A549 (cell line): ENCODE measurements around the gene PCBP3. TPM values are rescaled to one million over a fixed set of nuclear protein-coding genes. Genes with fewer than 3 reads are reported as not detected.
"Not testable (repeated sequence)": the region's sequence is repeated elsewhere in the genome, so short reads cannot be mapped to it uniquely, and the experiment has no call there.

Source experiments
- ATAC-seq, 2 experiments: fragments of 200-7000 bp in 1 of 2; fragments of >200 bp in 1 of 2; cut with Nextera tagmentation in 1 of 2; cut with Tn5 transposase in 1 of 2; 3 replicates each; pipeline versions ENCODE4 v1.8.0 to v1.9.1; 2018 to 2020; ENCODE audit warnings: mild to moderate bottlenecking in 1 of 2, moderate library complexity in 1 of 2
- CTCF ChIA-PET: fragments of 300-600 bp; sonication (Branson Sonifier 250); formaldehyde crosslinking; extraction: SDS; loops from one replicate; lab custom pipeline; 2021; ENCODE audit warnings: antibody characterized with exemption, inconsistent platforms; lab: Yijun Ruan, JAX
- POLR2A ChIA-PET: fragments of 350-600 bp; formaldehyde crosslinking; extraction: SDS; loops from one replicate; lab custom pipeline; 2021; ENCODE audit warnings: antibody characterized with exemption, inconsistent platforms; lab: Yijun Ruan, JAX
- DNase-seq, 2 experiments: peaks; one replicate each; pipeline versions ENCODE4 v3.0.0 to v3.0.0-alpha.2; 2011 to 2016; ENCODE audit warnings: low read depth in 1 of 2, low spot score in 1 of 2
- FAIRE-seq: peaks from 2 replicates; lab custom pipeline; 2011; peaks lifted over from hg19 to GRCh38; lab: Jason Lieb, UNC
- H3K27ac ChIP-seq, 2 experiments: fragments of >200 bp; sonication (Bioruptor Twin); formaldehyde crosslinking; 3 replicates each; pipeline ENCODE4 v1.5.1; 2016 to 2017
- H3K4me1 ChIP-seq: fragments of >200 bp; sonication (Bioruptor Twin); formaldehyde crosslinking; 3 replicates; pipeline ENCODE4 v1.6.1; 2016
- H3K4me2 ChIP-seq: fragments of >200 bp; sonication (Bioruptor Twin); formaldehyde crosslinking; 3 replicates; pipeline ENCODE4 v1.6.1; 2016
- H3K4me3 ChIP-seq: fragments of >200 bp; sonication (Bioruptor Twin); formaldehyde crosslinking; 3 replicates; pipeline ENCODE4 v1.5.1; 2016
- H3K9me3 ChIP-seq: fragments of >200 bp; sonication (Bioruptor Twin); formaldehyde crosslinking; 3 replicates; pipeline ENCODE4 v1.6.1; 2016
- ATOH8 ChIP-seq: fragments of 250-450 bp; sonication (Bioruptor Pico); IDR thresholded peaks from 2 replicates; pipeline ENCODE4 v1.5.0; 2020; ENCODE audit warnings: low read depth, mild to moderate bottlenecking, moderate library complexity
- BHLHE40 ChIP-seq: IDR thresholded peaks from 2 replicates; pipeline ENCODE4 v1.6.1; 2012; ENCODE audit warnings: low read depth, low read length, inconsistent platforms
- CHD4 ChIP-seq: fragments of 200-600 bp; sonication (generic); IDR thresholded peaks from 2 replicates; pipeline ENCODE4 v1.6.1; 2016; ENCODE audit warnings: antibody characterized with exemption, mild to moderate bottlenecking, borderline replicate concordance
- EHMT2 ChIP-seq: fragments of 200-600 bp; sonication (generic); IDR thresholded peaks from 2 replicates; pipeline ENCODE4 v1.6.1; 2016; ENCODE audit warnings: antibody characterized with exemption, low read depth, mild to moderate bottlenecking, moderate library complexity
- ESRRA ChIP-seq: fragments of 150-350 bp; IDR thresholded peaks from 2 replicates; pipeline ENCODE4 v1.6.1; 2014; ENCODE audit warnings: mild to moderate bottlenecking, low read length, borderline replicate concordance
- FOSL2 ChIP-seq, 2 experiments: fragments of 450-650 bp in 1 of 2; fragments of >200 bp in 1 of 2; sonication (Bioruptor Twin) in 1 of 2; formaldehyde crosslinking; IDR thresholded peaks; 2 replicates each; pipeline versions ENCODE4 v1.5.0 to v1.6.1; 2016 to 2020; ENCODE audit warnings: mild to moderate bottlenecking in 1 of 2, moderate library complexity in 1 of 2
- FOXS1 ChIP-seq: fragments of 250-450 bp; sonication (Bioruptor Pico); IDR thresholded peaks from 2 replicates; pipeline ENCODE4 v1.5.0; 2020; ENCODE audit warnings: mild to moderate bottlenecking, moderate library complexity
- GATA3 ChIP-seq: IDR thresholded peaks from 2 replicates; pipeline ENCODE4 v1.6.1; 2012; ENCODE audit warnings: borderline replicate concordance
- HDAC2 ChIP-seq: fragments of 200-600 bp; sonication (generic); IDR thresholded peaks from 2 replicates; pipeline ENCODE4 v1.6.1; 2016
- HOXB13 ChIP-seq: fragments of 250-450 bp; sonication (Bioruptor Pico); IDR thresholded peaks from 2 replicates; pipeline ENCODE4 v1.5.0; 2020; ENCODE audit warnings: low read depth, mild to moderate bottlenecking, moderate library complexity
- KDM1A ChIP-seq: fragments of 200-600 bp; sonication (generic); IDR thresholded peaks from 2 replicates; pipeline ENCODE4 v1.6.1; 2016; ENCODE audit warnings: low read depth, mild to moderate bottlenecking
- PHF8 ChIP-seq: fragments of 200-600 bp; sonication (generic); IDR thresholded peaks from 2 replicates; pipeline ENCODE4 v1.6.1; 2016; ENCODE audit warnings: low read depth, mild to moderate bottlenecking, antibody characterized with exemption, moderate library complexity, borderline replicate concordance
- POLR2AphosphoS2 ChIP-seq: conservative IDR thresholded peaks from 2 replicates; pipeline ENCODE4 v1.6.1; 2012; ENCODE audit warnings: low read length, improper control_type of control experiment, inconsistent platforms
- SREBF2 ChIP-seq: fragments of 450-650 bp; IDR thresholded peaks from 2 replicates; pipeline ENCODE4 v1.6.1; 2014; ENCODE audit warnings: mild to moderate bottlenecking, moderate library complexity
- TP53 ChIP-seq: fragments of 250-450 bp; sonication (Bioruptor Pico); IDR thresholded peaks from 2 replicates; pipeline ENCODE4 v1.5.0; 2021; ENCODE audit warnings: mild to moderate bottlenecking, moderate library complexity
- WGBS: methylation state at CpG from one replicate; pipeline ENCODE4 v1.1.6; 2017; ENCODE audit errors: missing lambda C conversion rate; 5-methylcytosine and 5-hydroxymethylcytosine counted together
- polyA plus RNA-seq, 4 experiments: library from polyadenylated mRNA; depleted of rRNA in 3 of 4; stranded (reverse); fragments of >200 nt; fragmentation: RNase III in 1 of 4; extraction: RNeasy Plus Mini Kit Qiagen cat#74134 plus additional on column Dnase treatment in 1 of 4; gene quantifications; 2 replicates in 3 of 4; 3 replicates in 1 of 4; pipeline ENCODE4 v1.2.3, GENCODE V29; 2011 to 2017
- TF ChIP-seq, protein P1 (sequence below): fragments of 200-600 bp; sonication (generic); IDR thresholded peaks from 2 replicates; pipeline ENCODE4 v1.6.1; 2016; ENCODE audit warnings: antibody characterized with exemption, mild to moderate bottlenecking, moderate library complexity
- TF ChIP-seq, protein P2 (sequence below): fragments of 450-650 bp; IDR thresholded peaks from 2 replicates; pipeline ENCODE4 v1.6.1; 2014; ENCODE audit warnings: antibody characterized with exemption
- TF ChIP-seq, protein P3 (sequence below): fragments of 150-350 bp; IDR thresholded peaks from 2 replicates; pipeline ENCODE4 v1.6.1; 2014; ENCODE audit warnings: low read depth, mild to moderate bottlenecking, low read length

Gene PCBP3
- polyA plus RNA-seq, 2 of the 4 experiments (the other 2 are of a cell fraction) = 0.30 to 0.34 TPM

DNA sequence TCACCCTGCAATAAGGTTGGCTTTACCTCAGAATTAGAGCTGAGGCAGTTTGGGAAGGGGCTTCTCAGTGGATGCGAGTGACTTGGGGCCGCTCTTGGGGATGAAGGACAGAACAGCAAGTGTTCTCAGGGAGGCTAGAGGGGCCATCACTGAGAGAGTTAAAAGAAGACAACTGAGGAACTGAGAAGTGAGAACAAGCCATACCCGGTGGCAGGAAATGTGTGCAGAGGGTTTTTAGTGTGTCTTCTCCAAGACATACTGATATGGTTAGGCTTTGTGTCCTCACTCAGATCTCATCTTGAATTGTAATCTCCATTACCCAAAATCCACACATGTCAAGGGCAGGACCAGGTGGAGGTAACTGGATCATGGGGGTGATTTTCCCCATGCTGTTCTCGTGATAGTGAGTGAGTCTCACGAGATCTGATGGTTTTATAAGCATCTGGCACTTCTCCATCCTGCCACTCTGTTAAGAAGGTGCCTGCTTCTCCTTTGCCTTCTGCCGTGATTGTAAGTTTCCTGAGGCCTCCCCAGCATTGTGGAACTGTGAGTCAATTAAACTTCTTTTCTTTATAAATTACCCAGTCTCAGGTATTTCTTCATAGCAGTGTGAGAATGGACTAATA is 75.8 kb downstream of the PCBP3 start:
- no peak overlapping the region for H3K4me2 ChIP-seq
- POLR2A ChIA-PET = no interaction called here

GRCh38 chr21:45720204-45720603 is 76.7 kb downstream of the PCBP3 start:
- FAIRE-seq, H3K9me3 ChIP-seq, ATAC-seq, H3K4me1 ChIP-seq, H3K27ac ChIP-seq, POLR2A ChIA-PET, DNase-seq, H3K4me2 ChIP-seq, H3K4me3 ChIP-seq: not testable (repeated sequence)
- no CpG with 5 or more reads among the region's 1 CpG for WGBS
- CTCF ChIA-PET = interaction anchor here (1.0 kb wide), 1 partner anchor 11 kb away, joined by 3 read pairs; no protein-coding TSS in a partner anchor

More for the DNA sequence above, 75.8 kb downstream of the PCBP3 start:
- no peak for FAIRE-seq
- TF ChIP-seq, protein P1, sequence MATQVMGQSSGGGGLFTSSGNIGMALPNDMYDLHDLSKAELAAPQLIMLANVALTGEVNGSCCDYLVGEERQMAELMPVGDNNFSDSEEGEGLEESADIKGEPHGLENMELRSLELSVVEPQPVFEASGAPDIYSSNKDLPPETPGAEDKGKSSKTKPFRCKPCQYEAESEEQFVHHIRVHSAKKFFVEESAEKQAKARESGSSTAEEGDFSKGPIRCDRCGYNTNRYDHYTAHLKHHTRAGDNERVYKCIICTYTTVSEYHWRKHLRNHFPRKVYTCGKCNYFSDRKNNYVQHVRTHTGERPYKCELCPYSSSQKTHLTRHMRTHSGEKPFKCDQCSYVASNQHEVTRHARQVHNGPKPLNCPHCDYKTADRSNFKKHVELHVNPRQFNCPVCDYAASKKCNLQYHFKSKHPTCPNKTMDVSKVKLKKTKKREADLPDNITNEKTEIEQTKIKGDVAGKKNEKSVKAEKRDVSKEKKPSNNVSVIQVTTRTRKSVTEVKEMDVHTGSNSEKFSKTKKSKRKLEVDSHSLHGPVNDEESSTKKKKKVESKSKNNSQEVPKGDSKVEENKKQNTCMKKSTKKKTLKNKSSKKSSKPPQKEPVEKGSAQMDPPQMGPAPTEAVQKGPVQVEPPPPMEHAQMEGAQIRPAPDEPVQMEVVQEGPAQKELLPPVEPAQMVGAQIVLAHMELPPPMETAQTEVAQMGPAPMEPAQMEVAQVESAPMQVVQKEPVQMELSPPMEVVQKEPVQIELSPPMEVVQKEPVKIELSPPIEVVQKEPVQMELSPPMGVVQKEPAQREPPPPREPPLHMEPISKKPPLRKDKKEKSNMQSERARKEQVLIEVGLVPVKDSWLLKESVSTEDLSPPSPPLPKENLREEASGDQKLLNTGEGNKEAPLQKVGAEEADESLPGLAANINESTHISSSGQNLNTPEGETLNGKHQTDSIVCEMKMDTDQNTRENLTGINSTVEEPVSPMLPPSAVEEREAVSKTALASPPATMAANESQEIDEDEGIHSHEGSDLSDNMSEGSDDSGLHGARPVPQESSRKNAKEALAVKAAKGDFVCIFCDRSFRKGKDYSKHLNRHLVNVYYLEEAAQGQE = no peak
- TF ChIP-seq, protein P2, sequence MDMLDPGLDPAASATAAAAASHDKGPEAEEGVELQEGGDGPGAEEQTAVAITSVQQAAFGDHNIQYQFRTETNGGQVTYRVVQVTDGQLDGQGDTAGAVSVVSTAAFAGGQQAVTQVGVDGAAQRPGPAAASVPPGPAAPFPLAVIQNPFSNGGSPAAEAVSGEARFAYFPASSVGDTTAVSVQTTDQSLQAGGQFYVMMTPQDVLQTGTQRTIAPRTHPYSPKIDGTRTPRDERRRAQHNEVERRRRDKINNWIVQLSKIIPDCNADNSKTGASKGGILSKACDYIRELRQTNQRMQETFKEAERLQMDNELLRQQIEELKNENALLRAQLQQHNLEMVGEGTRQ = no peak
- TF ChIP-seq ESRRA = no peak
- no peak for TF ChIP-seq HDAC2
- TF ChIP-seq FOSL2 (IDR thresholded peaks at IDR 0.05) = no peak
- TF ChIP-seq FOSL2 (CRISPR knock-in tag; IDR thresholded peaks at IDR 0.05) = no peak
- no peak for TF ChIP-seq POLR2AphosphoS2
- no peak for TF ChIP-seq HOXB13 (CRISPR knock-in tag)
- no peak for TF ChIP-seq EHMT2
- TF ChIP-seq FOXS1 (CRISPR knock-in tag) = no peak
- no peak for TF ChIP-seq BHLHE40
- DNase-seq = no peak
- no peak for ATAC-seq
- no peak overlapping the region for H3K27ac ChIP-seq
- H3K9me3 ChIP-seq = no peaks in the 10 kb centered on the region
- H3K4me1 ChIP-seq = no peaks in the 10 kb centered on the region
- H3K4me3 ChIP-seq = no peak overlapping the region
- CTCF ChIA-PET = interaction anchor here (0.6 kb wide), 1 partner anchor 103 kb away, joined by 3 read pairs; no protein-coding TSS in a partner anchor
- 46% methylated on average over 6 of the region's 6 CpGs for WGBS

- no peak for DNase-seq
- Histone ChIP-seq H3K9me3 (no peaks in the 10 kb centered on the region), H3K4me3 (no peak overlapping the region), H3K4me1 (no peaks in the 10 kb centered on the region), H3K27ac (no peak overlapping the region), H3K4me2 (no peak overlapping the region)
- no peak for FAIRE-seq
- ChIA-PET CTCF (interaction anchor here (1.0 kb wide), 1 partner anchor 15 kb away, joined by 3 read pairs; no protein-coding TSS in a partner anchor), POLR2A (no interaction called here)
- ATAC-seq = no peak
- TF ChIP-seq SREBF2 (no peak), ATOH8 (CRISPR knock-in tag) (no peak), GATA3 (no peak), PHF8 (no peak), EHMT2 (no peak), FOXS1 (CRISPR knock-in tag) (no peak), TP53 (CRISPR knock-in tag) (no peak), CHD4 (no peak), BHLHE40 (no peak), KDM1A (no peak)
- TF ChIP-seq, protein P2 = no peak
- TF ChIP-seq, protein P3, sequence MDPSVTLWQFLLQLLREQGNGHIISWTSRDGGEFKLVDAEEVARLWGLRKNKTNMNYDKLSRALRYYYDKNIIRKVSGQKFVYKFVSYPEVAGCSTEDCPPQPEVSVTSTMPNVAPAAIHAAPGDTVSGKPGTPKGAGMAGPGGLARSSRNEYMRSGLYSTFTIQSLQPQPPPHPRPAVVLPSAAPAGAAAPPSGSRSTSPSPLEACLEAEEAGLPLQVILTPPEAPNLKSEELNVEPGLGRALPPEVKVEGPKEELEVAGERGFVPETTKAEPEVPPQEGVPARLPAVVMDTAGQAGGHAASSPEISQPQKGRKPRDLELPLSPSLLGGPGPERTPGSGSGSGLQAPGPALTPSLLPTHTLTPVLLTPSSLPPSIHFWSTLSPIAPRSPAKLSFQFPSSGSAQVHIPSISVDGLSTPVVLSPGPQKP = no peak
- 60% methylated on average over 6 of the region's 6 CpGs for WGBS
Observed at GRCh38 chr21:45721671-45722070, 78.1 kb downstream of the PCBP3 start.
